Inflammatory macrophage treated with lipopolysaccharide for 1 hour (primary cell): ENCODE measurements around the gene MAMDC2.

ENCODE experiments used
- DNase-seq, 2 donors: peaks; one replicate each; pipeline ENCODE4 v3.0.0-alpha.2; 2020 to 2022

MAMDC2 gene

DNA sequence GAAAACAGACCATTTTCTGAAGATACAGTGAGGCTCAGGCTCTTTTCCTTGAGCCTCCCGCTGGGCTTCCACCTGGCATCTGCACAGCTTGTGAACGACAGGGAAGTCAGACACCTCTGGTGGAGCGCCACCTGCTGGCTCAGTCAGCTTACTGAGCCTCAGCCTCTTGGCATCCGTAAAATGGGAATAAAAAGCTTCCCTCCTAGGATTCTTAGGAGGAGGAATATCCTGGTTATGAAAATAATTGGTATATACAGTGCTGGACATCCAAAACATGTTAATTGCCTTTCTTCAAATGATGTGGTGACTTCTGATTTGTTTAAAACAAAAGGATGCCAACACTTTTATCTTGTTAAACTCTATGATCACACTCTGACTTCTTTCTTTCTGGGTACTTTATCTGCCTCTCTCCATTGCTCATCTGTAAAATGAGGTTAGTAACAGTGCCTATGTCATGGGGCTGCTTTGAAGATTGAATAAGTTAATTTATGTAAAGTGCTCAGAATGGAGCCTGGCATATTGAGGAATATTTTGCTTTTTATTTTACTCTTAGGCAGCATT lies 67.5 kb downstream of the MAMDC2 start:
- DNase-seq = peak; percentile 28 to 77

DNA sequence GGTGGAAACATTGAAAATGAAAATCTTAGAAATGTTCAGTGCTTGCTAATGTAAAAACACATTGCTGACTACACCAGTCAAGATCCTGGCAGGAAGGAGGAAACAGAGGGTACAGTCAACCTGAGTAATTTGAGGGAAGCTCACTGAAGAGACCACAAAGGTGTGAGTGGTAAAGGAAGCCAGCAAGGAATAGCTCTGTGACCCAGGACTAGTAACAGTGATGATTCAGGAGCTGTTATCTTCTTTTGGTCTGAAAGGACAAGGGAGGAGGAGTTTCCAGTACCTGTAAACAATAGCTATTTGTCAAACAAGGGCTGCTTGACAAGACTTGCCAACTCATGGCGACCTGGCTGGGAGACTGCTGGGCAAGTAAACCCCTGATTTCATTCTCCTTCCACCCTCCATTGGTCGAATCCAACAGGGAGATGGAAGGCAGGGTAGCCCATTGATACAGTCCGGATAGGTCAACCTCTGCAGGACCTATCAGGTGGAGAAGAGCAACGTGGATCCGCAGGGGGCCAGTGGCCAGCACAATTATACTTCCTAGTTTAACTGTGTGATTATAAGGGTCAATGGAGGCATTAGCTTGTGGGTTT lies 68.1 kb downstream of the MAMDC2 start:
- DNase-seq = no peak

DNA sequence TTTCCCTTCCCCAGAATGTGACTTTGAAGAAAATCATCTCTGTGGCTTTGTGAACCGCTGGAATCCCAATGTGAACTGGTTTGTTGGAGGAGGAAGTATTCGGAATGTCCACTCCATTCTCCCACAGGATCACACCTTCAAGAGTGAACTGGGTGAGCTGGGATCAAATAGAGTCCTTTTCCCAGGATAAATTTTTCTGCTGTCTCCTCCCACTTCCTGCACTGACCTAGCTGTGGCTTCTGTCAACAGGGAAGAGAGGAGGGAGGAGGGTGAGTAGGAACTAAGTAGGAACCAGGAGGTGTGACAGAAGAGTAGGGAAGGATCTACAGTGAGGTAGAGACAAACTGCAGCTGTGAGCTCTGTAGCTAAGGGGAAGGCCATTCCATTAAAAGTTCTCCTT lies 69.3 kb downstream of the MAMDC2 start:
- DNase-seq = no peak

DNA sequence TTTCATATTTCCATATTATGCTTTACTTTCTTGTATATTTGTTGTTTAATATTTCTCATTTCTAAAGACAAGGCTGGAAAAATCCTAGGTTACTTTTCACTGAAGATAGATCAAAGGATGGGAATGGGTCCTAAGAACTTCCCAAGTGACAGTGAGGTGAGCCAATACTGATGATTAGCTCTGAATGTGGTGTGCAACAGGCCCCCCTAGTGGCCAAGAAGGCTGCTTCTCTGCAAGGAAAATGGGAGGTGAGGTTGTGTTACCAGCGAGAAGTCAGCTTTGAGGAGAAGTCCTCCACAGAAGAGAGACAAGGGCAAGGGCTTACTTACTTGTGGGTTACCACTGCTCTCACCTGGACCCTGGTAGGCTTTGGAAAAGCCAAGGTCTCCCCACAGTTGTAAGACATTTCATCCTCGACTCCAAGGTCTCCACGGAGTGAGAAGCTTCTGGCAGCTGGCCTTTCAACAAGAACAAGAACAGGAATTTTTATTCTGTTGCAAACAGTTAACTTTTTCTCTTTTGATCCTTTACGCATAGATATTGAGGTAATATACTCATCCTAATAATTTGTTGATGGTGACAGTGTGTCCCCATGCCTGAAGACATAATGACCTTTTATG lies 69.9 kb downstream of the MAMDC2 start:
- peak; percentile 23 to 50 for DNase-seq

DNA sequence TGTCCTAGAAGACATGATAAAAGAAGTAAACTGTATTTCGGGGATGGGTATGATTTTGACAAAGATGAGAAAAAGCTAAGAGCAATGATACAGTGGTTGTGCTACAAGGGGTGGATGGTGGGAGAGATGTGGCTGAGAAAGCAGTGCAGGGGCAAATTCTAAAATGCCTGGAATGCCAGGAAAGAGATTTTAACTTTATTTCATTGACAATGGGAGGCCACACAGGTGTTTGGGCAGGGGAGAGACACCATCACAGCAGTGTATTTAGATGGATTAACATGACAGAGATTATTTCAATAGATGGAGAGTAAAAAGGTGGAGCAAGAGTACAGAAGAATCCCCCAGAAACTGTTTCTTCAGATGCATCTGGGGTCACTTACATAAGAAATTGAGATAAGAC lies 71.2 kb downstream of the MAMDC2 start:
- DNase-seq = no peak

DNA sequence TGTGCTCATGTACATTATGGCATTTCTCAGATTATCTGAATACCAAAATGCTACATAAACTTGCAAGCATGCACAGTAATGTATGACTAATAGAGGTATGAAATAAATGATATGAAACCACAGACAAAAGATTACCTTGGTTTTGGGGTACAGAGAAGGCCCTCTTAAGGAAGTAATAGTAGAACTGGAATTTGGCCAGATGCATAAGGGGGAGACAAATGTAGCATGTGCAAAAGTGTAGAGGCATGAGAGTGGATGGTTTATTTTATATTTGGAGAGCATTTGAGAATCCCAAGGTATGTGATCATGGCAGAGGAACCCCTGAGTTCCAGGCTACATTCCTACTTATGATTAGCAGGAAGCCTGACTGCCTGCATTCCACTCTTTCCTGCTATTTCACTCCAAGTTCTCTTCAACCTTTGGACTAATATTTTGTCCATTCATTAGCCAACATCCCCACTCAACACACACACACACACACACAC lies 74.2 kb downstream of the MAMDC2 start:
- no peak for DNase-seq

DNA sequence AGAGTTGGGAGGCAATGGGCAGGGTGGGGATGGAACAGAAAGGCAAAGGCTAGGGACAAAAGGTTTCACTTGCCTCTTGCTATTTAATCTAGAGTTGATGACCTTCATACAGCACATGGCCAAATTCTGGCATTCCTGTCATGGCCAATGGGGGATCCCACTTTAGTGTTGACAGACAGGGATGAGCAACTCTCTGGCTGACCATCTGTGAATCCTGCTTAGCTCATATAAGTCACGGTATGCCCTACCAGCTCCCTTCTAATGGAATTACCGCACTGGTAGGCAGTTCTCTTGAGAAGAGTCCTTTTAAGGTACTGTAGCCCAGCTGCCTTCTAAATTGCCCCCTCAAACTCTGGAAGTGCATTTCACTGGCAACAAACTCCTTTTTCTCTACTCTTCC lies 76.1 kb downstream of the MAMDC2 start:
- no peak for DNase-seq

DNA sequence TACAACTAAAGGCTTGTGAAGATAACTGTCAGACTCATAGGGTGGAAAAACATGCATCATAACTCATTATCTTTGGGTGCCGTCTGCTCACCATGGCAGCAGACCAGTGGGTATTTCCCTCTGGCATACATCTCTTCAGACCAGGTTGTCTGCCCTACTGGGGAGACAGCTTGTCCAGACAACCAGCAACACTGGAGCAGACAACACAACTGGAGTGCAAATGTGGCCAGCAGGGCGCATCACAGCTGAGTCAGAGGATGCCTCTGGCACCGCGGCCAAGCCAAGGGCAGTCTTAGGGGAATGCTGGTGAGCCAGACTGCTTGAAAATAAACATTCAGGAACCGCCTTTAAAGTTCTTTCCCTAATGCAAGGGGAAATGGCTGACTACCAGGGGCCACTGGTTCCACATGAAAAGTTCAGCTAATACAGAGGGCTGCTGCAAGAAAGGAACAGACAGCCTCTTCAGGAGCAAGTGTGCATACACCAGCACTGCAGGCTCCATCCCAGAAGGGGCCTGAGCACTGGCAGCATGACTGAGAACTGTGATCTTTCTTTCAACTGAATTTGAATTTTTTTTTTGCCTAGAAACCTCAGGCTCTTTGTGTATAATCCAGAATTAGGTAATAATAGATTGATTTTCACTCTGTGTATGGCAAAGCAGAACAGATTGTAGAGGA lies 77.3 kb downstream of the MAMDC2 start:
- DNase-seq = no peak

DNA sequence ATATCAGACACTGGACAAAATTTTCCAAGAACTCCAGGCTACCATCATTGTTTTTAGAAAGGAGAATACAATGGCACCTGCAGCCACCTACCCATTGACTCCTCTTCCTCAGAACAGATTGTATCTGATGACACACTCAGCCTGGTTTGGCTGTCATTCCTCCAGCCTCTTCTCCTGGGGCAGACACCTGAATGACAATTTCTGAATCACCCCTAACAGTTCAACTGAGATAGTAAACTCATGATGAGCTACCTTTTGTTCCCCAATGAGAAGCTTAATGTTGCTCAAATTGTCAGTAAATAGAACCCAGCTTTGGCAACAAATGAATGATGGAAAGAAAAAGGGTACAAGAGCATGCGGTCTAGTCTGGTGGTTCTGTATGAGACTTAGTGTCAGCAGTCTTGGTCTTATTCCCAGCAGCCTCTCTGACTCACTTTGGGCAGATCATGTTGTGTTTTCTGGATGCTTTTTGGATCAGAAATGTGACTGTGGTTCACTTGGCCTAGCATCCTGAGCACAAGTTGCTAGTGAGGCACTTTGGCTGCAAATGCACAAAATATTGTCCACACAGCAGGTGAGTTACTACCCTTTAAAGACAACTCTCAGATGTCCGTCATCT lies 78.3 kb downstream of the MAMDC2 start:
- DNase-seq = no peak

DNA sequence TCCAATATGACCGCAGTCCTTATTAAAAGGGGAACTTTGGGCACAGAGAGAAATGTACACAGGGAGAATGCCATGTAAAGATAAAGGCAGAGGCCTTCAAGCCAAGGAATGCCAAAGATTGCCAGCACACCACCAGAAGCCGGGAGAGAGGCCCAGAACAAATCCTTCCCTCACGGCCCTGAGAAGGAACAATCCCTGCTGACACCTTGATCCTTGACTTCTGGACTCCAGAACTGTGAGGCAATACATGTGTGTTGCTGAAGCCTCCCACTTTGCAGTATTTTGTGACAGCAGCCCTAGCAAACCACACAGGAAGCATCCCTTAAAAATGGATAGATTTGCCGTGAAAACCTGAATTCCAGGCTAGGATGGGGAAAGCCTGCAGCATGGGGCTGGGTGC lies 80.0 kb downstream of the MAMDC2 start:
- no peak for DNase-seq

DNA sequence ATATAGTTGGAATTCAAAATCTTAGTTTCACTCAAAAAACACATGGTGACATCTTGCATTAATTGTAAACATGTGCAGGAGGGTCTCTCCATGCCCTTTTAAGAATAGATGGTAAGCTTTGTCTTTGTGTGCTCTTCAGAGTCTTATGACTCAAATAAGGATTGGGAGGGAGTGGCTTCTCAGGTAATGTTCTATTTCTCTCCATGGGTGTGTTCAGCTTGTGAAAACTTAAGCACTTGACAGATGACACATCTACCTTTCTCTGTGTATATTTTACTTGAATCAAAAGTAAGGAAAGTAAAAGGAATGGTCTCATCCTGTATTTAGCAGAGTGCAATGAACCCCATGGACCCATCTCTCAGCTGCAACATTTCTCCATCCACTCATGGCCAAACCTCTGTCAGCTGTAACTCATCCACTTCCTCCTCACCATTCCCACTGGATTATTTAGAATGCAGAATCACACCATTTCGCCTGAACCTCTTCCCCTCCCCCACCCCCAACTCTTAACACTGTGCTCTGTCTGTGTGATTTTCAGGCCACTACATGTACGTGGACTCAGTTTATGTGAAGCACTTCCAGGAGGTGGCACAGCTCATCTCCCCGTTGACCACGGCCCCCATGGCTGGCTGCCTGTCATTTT lies 82.1 kb downstream of the MAMDC2 start:
- DNase-seq = no peak

DNA sequence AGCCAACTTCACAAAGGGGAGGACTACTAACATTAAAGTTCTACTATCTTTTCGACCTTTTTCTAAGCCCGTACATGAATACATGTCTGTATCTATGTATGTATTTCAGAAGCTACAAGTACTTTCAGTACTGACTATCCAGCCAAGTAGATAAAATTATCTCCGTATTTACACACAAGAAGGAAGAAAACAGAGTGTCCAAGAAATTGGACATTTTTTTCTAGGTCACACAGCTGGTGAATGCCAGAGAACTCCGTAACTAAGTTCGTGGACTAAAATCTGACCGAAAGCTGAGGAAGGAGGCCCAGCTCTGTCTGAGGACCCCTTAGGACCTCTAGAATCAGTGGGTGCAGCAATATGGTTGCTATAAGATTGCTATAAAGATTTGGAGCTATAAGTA lies 83.4 kb downstream of the MAMDC2 start:
- no peak for DNase-seq

DNA sequence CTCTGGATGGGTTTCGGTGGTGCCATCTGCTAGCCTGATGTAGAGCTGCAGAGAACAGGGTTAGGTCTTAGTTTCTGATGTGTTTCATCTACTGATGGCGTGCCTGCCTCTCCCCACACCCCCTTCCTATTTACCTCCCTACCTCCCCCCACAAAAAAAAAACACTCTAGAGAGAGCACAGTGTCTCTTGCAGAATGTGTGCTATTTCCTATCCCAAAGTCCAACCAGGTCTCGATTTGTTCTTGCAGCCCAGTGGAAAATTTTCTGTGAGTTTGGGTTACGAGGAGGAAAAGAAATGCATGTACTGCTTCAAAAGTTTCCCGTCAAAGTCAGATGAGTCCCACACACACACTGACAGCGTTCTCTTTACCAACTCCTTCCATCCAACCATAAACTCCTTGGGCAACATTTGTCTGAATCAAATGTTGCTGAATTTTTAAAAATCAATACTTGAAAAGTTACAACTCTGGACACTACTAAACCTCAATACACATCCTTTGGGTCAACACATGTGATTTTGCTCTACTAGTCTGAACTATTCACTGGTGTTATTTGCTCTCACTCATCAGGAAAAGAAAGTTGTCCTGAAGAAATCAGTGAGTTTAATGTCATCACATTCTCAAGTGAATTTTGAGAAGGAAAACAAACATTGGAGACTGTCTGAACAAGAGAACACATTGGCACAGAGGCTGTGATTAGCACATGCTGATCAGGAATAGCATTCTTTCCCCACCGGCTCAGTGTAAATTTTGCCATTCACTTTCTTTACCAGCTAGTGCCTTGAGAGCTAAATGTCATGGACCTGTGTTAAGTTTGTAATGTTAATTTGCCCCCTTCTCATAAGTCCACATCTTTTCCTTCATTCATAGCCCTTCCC lies 84.1 kb downstream of the MAMDC2 start:
- no peak for DNase-seq

DNA sequence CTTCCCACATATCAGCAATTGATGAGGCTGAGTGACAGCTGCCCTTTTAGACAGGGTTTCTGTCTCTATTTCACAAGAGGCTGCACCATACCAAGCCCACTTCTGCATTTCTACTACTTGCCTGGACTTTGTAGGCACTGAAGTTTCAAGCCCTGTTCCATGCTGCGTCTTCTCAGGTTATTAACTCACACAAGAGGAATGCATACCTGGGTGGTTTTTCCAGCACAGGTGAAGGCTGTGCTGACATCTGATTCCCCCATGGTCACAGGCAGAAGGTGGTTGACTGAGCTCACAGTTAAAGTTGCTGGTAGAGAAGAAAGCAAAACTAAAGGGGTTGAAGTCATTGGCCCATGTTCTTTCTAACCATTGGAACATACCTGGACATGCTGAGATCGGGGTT lies 86.6 kb downstream of the MAMDC2 start:
- peak in 1 of 2 donors; percentile 3 for DNase-seq

DNA sequence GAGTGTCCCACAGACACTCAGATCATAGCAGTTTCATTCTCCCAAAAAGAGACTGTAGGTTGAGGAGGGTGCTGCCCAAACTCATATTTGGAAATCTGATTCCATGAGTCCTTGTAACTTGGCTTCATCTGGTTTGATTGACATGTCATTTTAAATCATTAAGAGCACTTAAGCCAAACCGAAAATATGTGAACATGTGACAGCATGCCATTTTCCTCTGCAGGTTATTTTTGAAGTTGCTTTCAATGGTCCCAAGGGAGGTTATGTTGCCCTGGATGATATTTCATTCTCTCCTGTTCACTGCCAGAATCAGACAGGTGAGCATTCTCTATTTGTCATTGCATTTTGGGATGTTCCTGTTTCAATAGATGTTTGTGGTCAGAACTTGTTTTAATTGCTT lies 87.6 kb downstream of the MAMDC2 start:
- DNase-seq = no peak

DNA sequence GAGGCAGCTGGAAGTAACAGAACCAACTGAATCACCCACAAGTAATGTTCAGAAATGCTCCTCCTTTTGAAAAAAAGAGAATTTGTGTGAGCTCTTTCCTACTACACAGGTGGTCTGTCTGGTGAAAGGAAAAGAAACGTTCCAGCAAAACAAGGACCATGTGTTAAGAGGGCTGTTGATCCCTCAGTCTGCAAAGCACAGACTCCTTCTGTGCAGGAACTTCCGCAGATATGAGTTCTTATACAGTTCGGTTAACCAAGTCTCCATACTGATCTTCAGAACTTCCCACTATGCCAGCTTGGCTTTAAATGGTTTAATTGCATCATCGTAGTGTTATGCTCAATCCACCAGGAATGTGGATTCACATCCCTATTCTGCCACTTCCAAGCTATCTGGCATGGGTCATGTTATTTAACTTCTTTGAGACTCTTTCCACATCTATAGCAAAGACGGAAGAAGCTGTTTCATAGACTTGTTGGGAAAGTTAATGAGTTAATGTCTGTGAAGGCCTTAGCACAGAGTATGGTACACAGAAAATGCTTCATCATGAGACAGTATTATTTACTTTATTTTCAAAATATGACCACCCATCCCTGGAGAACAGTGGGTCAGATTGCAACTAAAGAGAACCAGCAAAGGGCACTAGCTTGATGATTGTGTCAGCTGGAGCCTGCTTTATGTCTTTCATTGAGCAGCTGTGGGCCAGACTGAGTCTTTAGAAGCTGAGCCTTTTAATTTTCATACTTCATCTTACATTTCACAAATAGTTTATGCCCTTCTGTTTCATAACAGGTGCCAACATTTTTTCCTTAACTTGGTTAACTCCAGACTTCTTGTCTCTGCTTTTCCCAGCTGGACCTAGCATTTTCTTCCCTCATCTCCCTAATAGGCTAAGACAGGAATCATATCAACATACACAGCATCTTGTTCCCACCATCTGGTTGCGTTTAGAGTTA lies 89.9 kb downstream of the MAMDC2 start:
- no peak for DNase-seq

DNA sequence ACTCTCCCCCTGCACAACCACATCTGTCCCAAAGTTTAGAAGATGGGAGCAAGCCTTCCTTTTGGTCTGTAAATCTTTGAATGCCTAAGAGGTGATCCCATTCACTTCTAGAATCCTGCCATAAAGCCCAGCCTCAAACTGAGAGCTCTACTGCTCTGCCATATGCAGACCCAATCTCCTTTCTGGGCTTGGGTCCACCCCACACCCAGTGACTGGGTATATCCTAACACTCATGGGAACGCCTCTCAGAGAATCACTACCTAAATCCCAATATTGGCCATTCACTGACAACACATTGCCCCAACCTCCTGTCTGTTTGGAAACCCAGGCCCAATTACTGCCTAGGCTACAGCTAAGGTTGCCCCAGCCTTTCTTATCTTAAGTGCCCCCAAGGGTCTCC lies 90.7 kb downstream of the MAMDC2 start:
- no peak for DNase-seq

DNA sequence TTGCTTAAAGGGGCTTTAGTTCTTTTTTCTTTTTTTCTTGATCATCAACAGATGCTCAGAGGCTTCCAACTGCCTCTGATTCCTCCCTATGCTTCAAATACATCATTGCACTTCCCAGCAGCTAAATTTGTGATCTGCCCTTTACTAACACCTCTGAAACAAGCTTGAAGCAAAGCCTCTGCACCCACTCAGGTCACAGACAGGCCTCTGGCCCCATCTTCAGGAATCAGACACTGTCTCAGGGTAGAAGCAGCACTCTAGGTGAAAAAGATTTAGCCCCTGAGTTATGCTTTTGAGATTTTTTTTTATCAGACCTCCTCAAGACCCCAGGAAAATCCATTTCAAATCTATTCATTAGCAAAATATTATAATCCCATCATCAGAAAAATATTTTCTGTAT lies 91.5 kb downstream of the MAMDC2 start:
- DNase-seq = no peak

DNA sequence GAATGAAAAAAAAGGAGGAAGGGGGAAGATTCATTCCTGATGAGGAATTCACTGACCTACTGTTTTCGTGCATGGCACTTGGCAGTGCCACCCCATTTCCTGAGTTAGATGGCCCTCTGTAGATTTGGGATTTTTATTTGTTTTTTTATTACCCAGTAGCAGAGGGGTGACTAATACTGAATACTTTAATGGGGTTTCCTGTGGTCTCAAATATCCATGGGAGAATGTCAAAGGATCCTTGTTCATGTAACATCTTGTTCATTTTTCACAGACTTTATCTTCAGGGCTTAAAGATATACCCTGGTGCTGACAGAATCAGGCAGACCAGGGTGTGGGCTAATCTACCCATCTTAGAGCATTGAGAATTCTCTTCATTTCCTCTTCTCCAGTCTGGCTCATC lies 93.0 kb downstream of the MAMDC2 start:
- DNase-seq = no peak

DNA sequence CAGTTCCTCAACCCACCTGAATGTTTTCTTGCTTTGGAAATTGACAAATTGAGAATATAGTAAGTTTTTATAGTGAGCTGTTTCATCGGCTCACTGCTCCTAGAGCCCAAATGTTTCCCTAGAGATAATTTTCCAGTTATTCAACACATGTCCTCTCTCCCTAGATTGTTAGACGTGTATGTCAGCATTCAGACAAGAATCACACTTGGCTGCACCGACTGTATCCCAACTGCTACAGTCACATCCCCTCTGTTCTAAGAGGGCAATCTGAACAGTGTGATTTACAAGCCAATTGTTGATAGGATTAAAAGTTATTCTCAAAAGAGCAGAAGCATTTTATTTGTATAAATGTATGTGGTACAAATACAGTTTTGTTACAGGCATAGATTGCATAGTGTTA lies 93.9 kb downstream of the MAMDC2 start:
- no peak for DNase-seq

DNA sequence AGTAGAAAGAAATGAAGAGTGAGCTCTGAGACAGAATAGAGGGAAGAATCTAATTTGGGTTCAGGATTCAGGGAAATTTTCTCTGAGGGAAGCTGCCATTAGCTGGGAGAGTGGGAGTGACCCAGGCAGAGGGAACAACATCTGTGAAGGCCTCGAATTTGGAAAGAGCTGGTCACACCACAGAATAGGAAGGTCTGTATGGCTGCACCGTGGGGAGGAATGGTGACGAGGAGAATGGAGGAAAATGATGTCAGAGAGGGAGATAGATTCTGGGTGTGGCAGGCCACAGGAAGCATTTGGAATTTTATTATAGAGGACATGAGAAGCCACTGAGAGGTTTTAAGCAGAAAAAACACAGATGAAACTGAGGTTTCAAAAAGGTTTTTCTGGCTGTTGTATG lies 98.5 kb downstream of the MAMDC2 start:
- no peak for DNase-seq
